Heart left ventricle (tissue), 16 donors: ENCODE measurements around the gene RNF126. TPM values are rescaled to one million over a fixed set of nuclear protein-coding genes. Genes with fewer than 3 reads are reported as not detected.

ENCODE experiments used
- ATAC-seq, 4 donors: fragments of 200-7000 bp; cut with Tn5 transposase; one replicate each; pipeline ENCODE4 v1.9.1; 2020 to 2022; ENCODE audit warnings: moderate library complexity in 4 of 4, mild to moderate bottlenecking in 3 of 4, moderate number of reproducible peaks in 1 of 4
- DNase-seq, 5 donors: peaks; one replicate each; pipeline ENCODE4 v3.0.0-alpha.2; 2020
- H3K27ac ChIP-seq, 12 donors: fragments of 200-600 bp; sonication (generic) in 4 of 12; one replicate each; pipeline versions ENCODE4 v1.5.0 to v1.8.0; 2016 to 2022; ENCODE audit warnings: mild to moderate bottlenecking in 2 of 12
- H3K27me3 ChIP-seq, 9 donors: fragments of 200-600 bp; sonication (generic) in 2 of 9; one replicate each; pipeline versions ENCODE4 v1.5.1 to v1.8.0; 2016 to 2022; ENCODE audit warnings: mild to moderate bottlenecking in 3 of 9
- H3K36me3 ChIP-seq, 9 donors: fragments of 200-600 bp; sonication (generic) in 2 of 9; one replicate each; pipeline versions ENCODE4 v1.5.0 to v1.8.0; 2018 to 2022; ENCODE audit warnings: mild to moderate bottlenecking in 2 of 9
- H3K4me1 ChIP-seq, 12 donors: fragments of 200-600 bp; sonication (generic) in 4 of 12; one replicate each; pipeline versions ENCODE4 v1.5.0 to v1.8.0; 2016 to 2022; ENCODE audit warnings: mild to moderate bottlenecking in 3 of 12
- H3K4me3 ChIP-seq, 12 donors: fragments of 200-600 bp; sonication (generic) in 4 of 12; one replicate each; pipeline versions ENCODE4 v1.5.0 to v1.8.0; 2017 to 2022; ENCODE audit warnings: mild to moderate bottlenecking in 9 of 12, moderate library complexity in 4 of 12
- H3K9me3 ChIP-seq, 12 donors: fragments of 200-600 bp; sonication (generic) in 4 of 12; one replicate each; pipeline versions ENCODE4 v1.5.0 to v1.8.0; 2016 to 2022; ENCODE audit warnings: mild to moderate bottlenecking in 1 of 12
- CTCF ChIP-seq, 12 donors: fragments of 200-600 bp; sonication (generic) in 4 of 12; IDR thresholded peaks; one replicate each; pipeline versions ENCODE4 v1.5.0 to v1.8.0; 2018 to 2022; ENCODE audit warnings: antibody characterized with exemption in 12 of 12, mild to moderate bottlenecking in 5 of 12
- POLR2A ChIP-seq, 2 donors: fragments of 450-650 bp; IDR thresholded peaks; one replicate each; pipeline ENCODE4 v1.6.1; 2017; ENCODE audit warnings: antibody characterized with exemption in 2 of 2, mild to moderate bottlenecking in 2 of 2, moderate library complexity in 2 of 2
- WGBS, 4 donors: extraction: QIAGEN DNeasy Blood & Tissue Kit in 2 of 4; methylation state at CpG; one replicate each; pipeline versions ENCODE4 v1.1.5 to v1.1.7; 2013 to 2018; 5-methylcytosine and 5-hydroxymethylcytosine counted together
- intact Hi-C, 10 donors: fragments of 100-400 bp; cut with DNase I; formaldehyde crosslinking; loops; one replicate each; pipeline versions ENCODE4 v1.11.1 to v1.14.2; 2022
- polyA plus RNA-seq, 2 donors: library from polyadenylated mRNA; stranded (reverse); fragments of 200-250 nt; gene quantifications; one replicate each; pipeline ENCODE4 v1.2.3, GENCODE V29; 2013
- total RNA-seq, 9 donors: library from RNA; depleted of rRNA in 2 of 9; stranded (reverse); fragments of >200 nt in 2 of 9; fragmentation: NEBNext Ultra II Directional in 3 of 9; extraction: Animal tissue kit (Norgen Biotek cat#: 25700) in 3 of 9; gene quantifications; one replicate each; pipeline versions ENCODE4 v1.1.0 to v1.2.4, GENCODE V29; 2016 to 2023
- donor health status: ischemic (EF 13 %, LVEDD 7.1; RV severe dilation, severe dysfunction).
- donor health status: healthy with polysubstance abuse.
- donor health status: DM: no; HTN: yes; CAD: no.
- donor health status: DM: no; HTN: no; CAD: no.
- donor health status: ischemic (EF 25% LVEDD 6.9; RV normal size, moderate dysfunction).
- donor health status: ischemic (EF 25% LVEDD 5.7; RV mildly dilated, moderate dysfunction).
- donor health status: healthy.
- donor health status: DM: yes; HTN: yes; CAD: no.
- donor health status: ischemic (EF 35%, LVEDD 5.7; RV mildly dilated, moderate dysfunction).
- donor health status: nonischemic (EF 11% LVEDD 7.7; RV severe dilation, severe dysfunction).
- donor health status: DM: yes; HTN: yes; CAD: no.
- donor health status: PGD.
- donor health status: ischemic (EF 29% LVEDD 5.4; RV normal size, mild dysfunction).
- donor health status: nonischemic (EF 23%, LVEDD 6.1; RV moderate dilation, normal function).

Gene RNF126
- total and polyA plus RNA-seq, 11 donors: 21.6 to 105 (median 29.4) TPM

- Histone ChIP-seq H3K36me3 (no peaks in the 10 kb centered on the region), H3K27ac (peak overlapping the region in 10 of 12 donors; percentile 11 to 81 (median 50)), H3K9me3 (no peaks in the 10 kb centered on the region), H3K27me3 (no peaks in the 10 kb centered on the region), H3K4me1 (peaks cover 0 to 33% (median 13%) of the 10 kb centered on the region in 12 donors), H3K4me3 (peak overlapping the region in 9 of 12 donors; percentile 12 to 53 (median 27))
- ATAC-seq (peak in 1 of 4 donors; percentile 29), DNase-seq (no peak)
- TF ChIP-seq POLR2A (IDR thresholded peaks at IDR 0.05): no peak
- no peak for TF ChIP-seq CTCF (IDR thresholded peaks at IDR 0.05)
- intact Hi-C loops: no loop called here
- WGBS, 4 donors: 57 to 84% (median 69%) methylated on average over 17 to 38 of the region's 38 CpGs
These were observed 52.8 kb downstream of the RNF126 start for GRCh38 chr19:610071-610800.

- H3K36me3 ChIP-seq: no peaks in the 10 kb centered on the region
- peak; percentile 67 to 80 (median 74) for DNase-seq
- H3K9me3 ChIP-seq: no peaks in the 10 kb centered on the region
- H3K4me3 ChIP-seq: no peak overlapping the region
- 46 to 63% (median 53%) methylated on average over 18 to 22 of the region's 22 CpGs for WGBS, 4 donors
- no peaks in the 10 kb centered on the region for H3K27me3 ChIP-seq
- ATAC-seq: peak; percentile 59 to 83 (median 66)
- H3K4me1 ChIP-seq: peaks cover 0 to 33% (median 13%) of the 10 kb centered on the region in 12 donors
- TF ChIP-seq CTCF (IDR thresholded peaks at IDR 0.05): no peak
- intact Hi-C loops: no loop called here
- peak overlapping the region in 9 of 12 donors; percentile 20 to 68 (median 59) for H3K27ac ChIP-seq
These were observed 54.0 kb downstream of the RNF126 start for GRCh38 chr19:609004-609346.

- Histone ChIP-seq H3K36me3 (no peaks in the 10 kb centered on the region), H3K4me3 (no peak overlapping the region), H3K27me3 (no peaks in the 10 kb centered on the region), H3K27ac (peak overlapping the region in 7 of 12 donors; percentile 20 to 68 (median 46)), H3K9me3 (no peaks in the 10 kb centered on the region), H3K4me1 (peaks cover 0 to 33% (median 13%) of the 10 kb centered on the region in 12 donors)
- TF ChIP-seq CTCF (IDR thresholded peaks at IDR 0.05) (no peak), POLR2A (IDR thresholded peaks at IDR 0.05) (no peak)
- ATAC-seq: peak; percentile 15 to 28 (median 20)
- 72 to 85% (median 80%) methylated on average over 21 to 30 of the region's 30 CpGs for WGBS, 4 donors
- intact Hi-C loops: no loop called here
- no peak for DNase-seq
These were observed 54.6 kb downstream of the RNF126 start for GRCh38 chr19:608155-609003.
